Measurements from ENCODE around the gene AXL. TPM values are rescaled to one million over a fixed set of nuclear protein-coding genes. Genes with fewer than 3 reads are reported as not detected.

The AXL gene
- total RNA-seq, 1 experiment from 2014 or later: 128 TPM

- Histone ChIP-seq H3K27me3 (ENCODE audit: control insufficient read depth, insufficient read depth, low read length) (no peaks in the 10 kb centered on the region), H3K4me3 (ENCODE audit: low read depth in 2 of 2, low read length in 2 of 2) (no peak overlapping the region), H3K36me3 (ENCODE audit: control insufficient read depth, insufficient read depth, low read length) (peaks cover 30% of the 10 kb centered on the region), H3K4me1 (ENCODE audit: control insufficient read depth, insufficient read depth, low read length) (peaks cover 12% of the 10 kb centered on the region), H3K27ac (ENCODE audit: low read length) (no peak overlapping the region), H3K9me3 (ENCODE audit: control insufficient read depth, insufficient read depth, low read depth, low read length) (no peaks in the 10 kb centered on the region)
- intact Hi-C loops (cut with micrococcal nuclease; ENCODE audit: unreplicated experiment) (no loop called here), in situ Hi-C loops (cut with HindIII; ENCODE audit: low pct_unique_long_range_greater_than_20kb, low sequenced_read_pairs) (no loop called here)
- TF ChIP-seq TCF7L2 (IDR thresholded peaks at IDR 0.05; ENCODE audit: low read depth, low read length) (no peak), POLR2AphosphoS5 (IDR thresholded peaks at IDR 0.05; ENCODE audit: low read depth, low read length) (no peak), CTCF (IDR thresholded peaks at IDR 0.05) (no peak), REST (IDR thresholded peaks at IDR 0.05; ENCODE audit: insufficient read depth in 1 of 2, low read depth in 2 of 2, low read length in 1 of 2) (no peak), SIN3A (IDR thresholded peaks at IDR 0.05; ENCODE audit: borderline replicate concordance, insufficient read depth, low read depth, low read length) (no peak)
- ChIA-PET POLR2A (no interaction called here), CTCF (interaction anchor here (0.6 kb wide), 1 partner anchor 484 kb away, joined by 3 read pairs; no protein-coding TSS in a partner anchor)
- DNase-seq (ENCODE audit: low read depth, low spot score): no peak
- no TSS peak for BruUV-seq (replicated peaks)
- no peak for ATAC-seq
Measured at GRCh38 chr19:41269571-41269970, 50.5 kb downstream of the AXL start.

GRCh38 chr19:41273076-41273475 lies 54.1 kb downstream of the AXL start:
- intact Hi-C loops (cut with micrococcal nuclease; ENCODE audit: unreplicated experiment): no loop called here
- CTCF ChIA-PET: no interaction called here
- TF ChIP-seq SIN3A (IDR thresholded peaks at IDR 0.05; ENCODE audit: borderline replicate concordance, insufficient read depth, low read depth, low read length): no peak
- TF ChIP-seq CTCF (IDR thresholded peaks at IDR 0.05): no peak
- no peak for TF ChIP-seq REST (IDR thresholded peaks at IDR 0.05; ENCODE audit: insufficient read depth in 1 of 2, low read depth in 2 of 2, low read length in 1 of 2)
- no peak for TF ChIP-seq TCF7L2 (IDR thresholded peaks at IDR 0.05; ENCODE audit: low read depth, low read length)
- POLR2A ChIA-PET: no interaction called here
- Histone ChIP-seq H3K27ac (ENCODE audit: low read length) (no peak overlapping the region), H3K27me3 (ENCODE audit: control insufficient read depth, insufficient read depth, low read length) (no peaks in the 10 kb centered on the region), H3K4me1 (ENCODE audit: control insufficient read depth, insufficient read depth, low read length) (no peaks in the 10 kb centered on the region), H3K4me3 (ENCODE audit: low read depth in 2 of 2, low read length in 2 of 2) (no peak overlapping the region), H3K9me3 (ENCODE audit: control insufficient read depth, insufficient read depth, low read depth, low read length) (no peaks in the 10 kb centered on the region), H3K36me3 (ENCODE audit: control insufficient read depth, insufficient read depth, low read length) (peaks cover 33% of the 10 kb centered on the region)
- in situ Hi-C loops (cut with HindIII; ENCODE audit: low pct_unique_long_range_greater_than_20kb, low sequenced_read_pairs): no loop called here
- no peak for DNase-seq (ENCODE audit: low read depth, low spot score)
- ATAC-seq: peak; percentile 51; the same call in 1 of the 2 replicates
- BruUV-seq (replicated peaks): no TSS peak

Measured in Panc1 (cell line).